ENCODE data around the gene PDE10A. TPM values are rescaled to one million over a fixed set of nuclear protein-coding genes. Genes with fewer than 3 reads are reported as not detected.

The PDE10A gene
- total and polyA plus RNA-seq, 2 of the 4 experiments (the other 2 are of a cell fraction), result 3.4 to 12.4 TPM

DNA sequence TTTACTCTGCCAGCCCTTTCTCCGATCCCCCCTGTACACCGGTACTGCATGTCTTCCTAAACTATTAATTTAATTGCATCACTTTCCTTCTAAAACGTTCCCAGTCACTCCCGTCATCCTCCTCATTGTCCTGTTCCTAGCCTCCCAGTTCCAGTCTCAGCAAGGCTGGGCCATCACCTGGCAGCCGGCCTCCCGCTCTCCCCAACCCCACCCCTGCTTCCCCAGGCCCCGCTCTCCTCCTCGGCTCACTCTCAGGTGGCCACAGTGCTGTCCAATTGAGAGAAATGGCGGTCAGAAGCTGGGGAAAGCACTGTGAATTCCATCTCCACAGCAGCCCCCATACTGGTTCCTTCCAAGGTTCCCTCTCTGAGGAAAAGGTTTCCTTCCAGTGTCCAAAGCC lies 8.9 kb downstream of the PDE10A start:
- no peaks in the 10 kb centered on the region for H3K9me3 ChIP-seq (ENCODE audit: control insufficient read depth, insufficient read depth, low read length)
- DNase-seq, result no peak
- H3K4ac ChIP-seq (ENCODE audit: low read depth, low read length), result no peak overlapping the region
- peaks cover 8% of the 10 kb centered on the region for H3K4me1 ChIP-seq (ENCODE audit: control insufficient read depth, insufficient read depth, low read length)
- H2BK120ac ChIP-seq (ENCODE audit: low read depth, low read length), result no peak overlapping the region
- ChIA-PET POLR2A (ENCODE audit: unreplicated experiment) (no interaction called here), CTCF (no interaction called here)
- no peak overlapping the region for H4K5ac ChIP-seq (ENCODE audit: low read depth, low read length)
- no peak overlapping the region for H3K18ac ChIP-seq (ENCODE audit: low read depth, low read length)
- H3K14ac ChIP-seq (replicated peaks; ENCODE audit: low read depth, low read length), result no peak overlapping the region
- no peak overlapping the region for H4K91ac ChIP-seq (ENCODE audit: insufficient read depth, low read depth, low read length)
- peaks cover 24 to 61% of the 10 kb centered on the region in 2 experiments for H3K79me1 ChIP-seq (ENCODE audit: low read depth in 1 of 2, low read length in 2 of 2)
- peaks cover 16% of the 10 kb centered on the region for H4K20me1 ChIP-seq (ENCODE audit: insufficient read depth, low read length)
- in situ Hi-C loops (cut with MboI; ENCODE audit: low sequenced_read_pairs), result no loop called here
- TF ChIP-seq SMC3 (IDR thresholded peaks at IDR 0.05; ENCODE audit: low read depth, low read length) (no peak), FOS (IDR thresholded peaks at IDR 0.05; ENCODE audit: low read depth, low read length) (no peak), CHD1 (IDR thresholded peaks at IDR 0.05; ENCODE audit: low read depth, low read length) (no peak), MAFK (IDR thresholded peaks at IDR 0.05; ENCODE audit: low read depth, low read length) (no peak), CEBPB (IDR thresholded peaks at IDR 0.05; ENCODE audit: low read depth, low read length) (no peak), RFX5 (IDR thresholded peaks at IDR 0.05; ENCODE audit: low read depth, low read length) (no peak), BHLHE40 (IDR thresholded peaks at IDR 0.05; ENCODE audit: low read depth, low read length) (no peak), ELK1 (IDR thresholded peaks at IDR 0.05; ENCODE audit: borderline replicate concordance, low read depth, low read length) (no peak), MXI1 (IDR thresholded peaks at IDR 0.05; ENCODE audit: borderline replicate concordance, low read depth, low read length) (no peak), RAD21 (IDR thresholded peaks at IDR 0.05; ENCODE audit: low read length) (no peak), MAZ (IDR thresholded peaks at IDR 0.05; ENCODE audit: borderline replicate concordance, low read depth, low read length) (no peak), POLR2A (IDR thresholded peaks at IDR 0.05; ENCODE audit: low read depth, low read length) (no peak)
- TF ChIP-seq, protein P1, sequence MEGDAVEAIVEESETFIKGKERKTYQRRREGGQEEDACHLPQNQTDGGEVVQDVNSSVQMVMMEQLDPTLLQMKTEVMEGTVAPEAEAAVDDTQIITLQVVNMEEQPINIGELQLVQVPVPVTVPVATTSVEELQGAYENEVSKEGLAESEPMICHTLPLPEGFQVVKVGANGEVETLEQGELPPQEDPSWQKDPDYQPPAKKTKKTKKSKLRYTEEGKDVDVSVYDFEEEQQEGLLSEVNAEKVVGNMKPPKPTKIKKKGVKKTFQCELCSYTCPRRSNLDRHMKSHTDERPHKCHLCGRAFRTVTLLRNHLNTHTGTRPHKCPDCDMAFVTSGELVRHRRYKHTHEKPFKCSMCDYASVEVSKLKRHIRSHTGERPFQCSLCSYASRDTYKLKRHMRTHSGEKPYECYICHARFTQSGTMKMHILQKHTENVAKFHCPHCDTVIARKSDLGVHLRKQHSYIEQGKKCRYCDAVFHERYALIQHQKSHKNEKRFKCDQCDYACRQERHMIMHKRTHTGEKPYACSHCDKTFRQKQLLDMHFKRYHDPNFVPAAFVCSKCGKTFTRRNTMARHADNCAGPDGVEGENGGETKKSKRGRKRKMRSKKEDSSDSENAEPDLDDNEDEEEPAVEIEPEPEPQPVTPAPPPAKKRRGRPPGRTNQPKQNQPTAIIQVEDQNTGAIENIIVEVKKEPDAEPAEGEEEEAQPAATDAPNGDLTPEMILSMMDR (conservative IDR thresholded peaks at IDR 0.05; ENCODE audit: low read depth, low read length), result no peak
- TF ChIP-seq, protein P2, sequence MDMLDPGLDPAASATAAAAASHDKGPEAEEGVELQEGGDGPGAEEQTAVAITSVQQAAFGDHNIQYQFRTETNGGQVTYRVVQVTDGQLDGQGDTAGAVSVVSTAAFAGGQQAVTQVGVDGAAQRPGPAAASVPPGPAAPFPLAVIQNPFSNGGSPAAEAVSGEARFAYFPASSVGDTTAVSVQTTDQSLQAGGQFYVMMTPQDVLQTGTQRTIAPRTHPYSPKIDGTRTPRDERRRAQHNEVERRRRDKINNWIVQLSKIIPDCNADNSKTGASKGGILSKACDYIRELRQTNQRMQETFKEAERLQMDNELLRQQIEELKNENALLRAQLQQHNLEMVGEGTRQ (IDR thresholded peaks at IDR 0.05; ENCODE audit: low read depth, low read length), result no peak
- H3K36me3 ChIP-seq (ENCODE audit: control insufficient read depth, insufficient read depth, low read length), result peaks cover 2% of the 10 kb centered on the region; the same call in 1 of the 2 replicates
- no peak overlapping the region for H2BK15ac ChIP-seq (ENCODE audit: low read depth, low read length)
- no peak overlapping the region for H2AFZ ChIP-seq (replicated peaks; ENCODE audit: low read length, poor library complexity)
- no peak overlapping the region for H3K9ac ChIP-seq (ENCODE audit: low read depth, low read length)
- H2BK5ac ChIP-seq (ENCODE audit: low read depth, low read length, poor library complexity, severe bottlenecking), result no peak overlapping the region
- H2BK20ac ChIP-seq (ENCODE audit: low read depth, low read length), result no peak overlapping the region
- 76% methylated on average over 2 of the region's 9 CpGs; no CpG with 5 or more reads in 1 of the 2 experiments for WGBS, 2 experiments (ENCODE audit: extremely low coverage in 2 of 2, insufficient read length in 1 of 2)
- no peak overlapping the region for H3K56ac ChIP-seq (ENCODE audit: extremely low read depth, insufficient read depth, low read length)
- no peak overlapping the region for H3K27ac ChIP-seq (ENCODE audit: insufficient read depth, low read length)
- dilution Hi-C loops (cut with HindIII; ENCODE audit: low sequenced_read_pairs, unreplicated experiment), result no loop called here
- no peak overlapping the region for H3K4me2 ChIP-seq (ENCODE audit: low read depth, low read length)
- ATAC-seq (ENCODE audit: low read depth), result no peak
- no peak overlapping the region for H2AK9ac ChIP-seq (replicated peaks; ENCODE audit: low read depth, low read length, poor library complexity)
- no peak overlapping the region for H2AK5ac ChIP-seq (ENCODE audit: low read depth, low read length)
- intact Hi-C loops (cut with micrococcal nuclease), result no loop called here
- H3K27me3 ChIP-seq (ENCODE audit: control insufficient read depth, insufficient read depth, low read length), result no peaks in the 10 kb centered on the region
- H3K9me1 ChIP-seq (ENCODE audit: insufficient read depth, low read length), result peaks cover 6% of the 10 kb centered on the region; the same call in 1 of the 2 replicates
- no peak overlapping the region for H4K8ac ChIP-seq (ENCODE audit: low read depth in 2 of 2, low read length in 2 of 2)
- no TSS peak for BruUV-seq (replicated peaks)
- no peak overlapping the region for H3K4me3 ChIP-seq (ENCODE audit: insufficient read depth, low read depth, low read length)
- no peak overlapping the region for H3K23ac ChIP-seq (ENCODE audit: low read depth, low read length)
